ENCODE results near the gene PRC1. TPM values are rescaled to one million over a fixed set of nuclear protein-coding genes. Genes with fewer than 3 reads are reported as not detected.
A peak's percentile ranks its signal among the peaks of the same experiment; 100 is the strongest.

PRC1 gene
- total and polyA plus RNA-seq, 2 of the 13 experiments (the other 11 are each of a cell fraction or from before 2014, with no cell fraction given): 137 to 162 TPM

- peak; percentile 80 for TF ChIP-seq SALL2 (CRISPR knock-in tag; IDR thresholded peaks at IDR 0.05)
- TF ChIP-seq TBP (CRISPR knock-in tag; IDR thresholded peaks at IDR 0.05): no peak
- TF ChIP-seq CENPBD1 (CRISPR knock-in tag; IDR thresholded peaks at IDR 0.05; ENCODE audit: borderline replicate concordance, low read depth): no peak
- TF ChIP-seq ZNF326 (CRISPR knock-in tag; IDR thresholded peaks at IDR 0.05; ENCODE audit: borderline replicate concordance): peak; percentile 100
- no peak for TF ChIP-seq ETV6 (CRISPR knock-in tag; conservative IDR thresholded peaks at IDR 0.05)
- no peak for TF ChIP-seq MEIS1 (CRISPR knock-in tag; IDR thresholded peaks at IDR 0.05; ENCODE audit: borderline replicate concordance)
- TF ChIP-seq ZNF253 (CRISPR knock-in tag; IDR thresholded peaks at IDR 0.05; ENCODE audit: borderline replicate concordance): no peak
- TF ChIP-seq ATF6 (CRISPR knock-in tag; conservative IDR thresholded peaks at IDR 0.05): no peak
- peak; percentile 75 for TF ChIP-seq MXD3 (CRISPR knock-in tag; IDR thresholded peaks at IDR 0.05)
- TF ChIP-seq ZMYM2 (CRISPR knock-in tag; IDR thresholded peaks at IDR 0.05): peak; percentile 91; the same call in 1 of the 2 replicates
- peak; percentile 68; the same call in 1 of the 2 replicates for TF ChIP-seq ZNF589 (CRISPR knock-in tag; conservative IDR thresholded peaks at IDR 0.05)
- TF ChIP-seq FOSL2 (CRISPR knock-in tag; IDR thresholded peaks at IDR 0.05): no peak
- TF ChIP-seq ZNF605 (CRISPR knock-in tag; IDR thresholded peaks at IDR 0.05): peak; percentile 89
- no peak for TF ChIP-seq AHDC1 (CRISPR knock-in tag; IDR thresholded peaks at IDR 0.05; ENCODE audit: borderline replicate concordance)
- TF ChIP-seq SAFB2 (CRISPR knock-in tag; IDR thresholded peaks at IDR 0.05; ENCODE audit: borderline replicate concordance, low read depth): no peak
- no peak; the same call in 1 of the 2 replicates for TF ChIP-seq KMT2B (CRISPR knock-in tag; IDR thresholded peaks at IDR 0.05)
- no peak for TF ChIP-seq ZFP36 (IDR thresholded peaks at IDR 0.05; ENCODE audit: borderline replicate concordance, low read depth, low read length, partially characterized antibody)
These were observed 39.4 kb downstream of the PRC1 start, which contains the start of gene RCCD1 (continued) for GRCh38 chr15:90954712-90955623.

Data from HepG2 (cell line).